Vagina (tissue), 2 donors: ENCODE data around the gene BSN.
"Not testable (repeated sequence)": the region's sequence is repeated elsewhere in the genome, so short reads cannot be mapped to it uniquely, and the experiment has no call there.

Experiments
- CTCF ChIP-seq, 3 experiments: fragments of 450-650 bp in 2 of 3; fragments of 200-600 bp in 1 of 3; sonication (generic) in 1 of 3; IDR thresholded peaks; one replicate each; pipeline ENCODE4 v1.5.1; 2017 to 2019; ENCODE audit warnings: antibody characterized with exemption in 3 of 3, mild to moderate bottlenecking in 2 of 3, moderate library complexity in 2 of 3
- POLR2A ChIP-seq, 2 donors: fragments of 450-650 bp; IDR thresholded peaks; one replicate each; pipeline ENCODE4 v1.6.1; 2017; ENCODE audit warnings: antibody characterized with exemption in 2 of 2, mild to moderate bottlenecking in 2 of 2, moderate library complexity in 2 of 2

- TF ChIP-seq CTCF, POLR2A (IDR thresholded peaks at IDR 0.05): not testable (repeated sequence)
Measured at GRCh38 chr3:49585261-49585755, 31.0 kb downstream of the BSN start.
